Aorta (tissue), 5 donors: ENCODE data around the gene GALNT2. TPM values are rescaled to one million over a fixed set of nuclear protein-coding genes. Genes with fewer than 3 reads are reported as not detected.

Experiments
- ATAC-seq: fragments of 200-7000 bp; cut with Tn5 transposase; one replicate; pipeline ENCODE4 v1.9.1; 2022; ENCODE audit warnings: moderate library complexity; ENCODE audit not compliant: low FRiP score
- DNase-seq, 2 donors: peaks; one replicate each; pipeline ENCODE4 v3.0.0-alpha.2; 2020
- H3K27ac ChIP-seq, 2 donors: one replicate each; pipeline ENCODE4 v1.5.1; 2013; ENCODE audit warnings: low read length in 2 of 2, mild to moderate bottlenecking in 2 of 2, moderate library complexity in 2 of 2, control low read depth in 1 of 2, inconsistent platforms in 1 of 2, low read depth in 1 of 2
- H3K27me3 ChIP-seq, 2 donors: one replicate each; pipeline ENCODE4 v1.6.1; 2013; ENCODE audit warnings: control low read depth in 1 of 2, low read length in 1 of 2, mild to moderate bottlenecking in 1 of 2, moderate library complexity in 1 of 2; ENCODE audit not compliant: insufficient read depth in 2 of 2, control insufficient read depth in 1 of 2
- H3K36me3 ChIP-seq, 2 donors: one replicate each; pipeline ENCODE4 v1.6.1; 2013; ENCODE audit warnings: control low read depth in 1 of 2, low read length in 1 of 2, mild to moderate bottlenecking in 1 of 2; ENCODE audit not compliant: insufficient read depth in 2 of 2, control insufficient read depth in 1 of 2
- H3K4me1 ChIP-seq, 2 donors: one replicate each; pipeline ENCODE4 v1.6.1; 2013; ENCODE audit warnings: low read length in 2 of 2, control low read depth in 1 of 2, mild to moderate bottlenecking in 1 of 2, moderate library complexity in 1 of 2; ENCODE audit not compliant: insufficient read depth in 2 of 2, control insufficient read depth in 1 of 2
- H3K4me3 ChIP-seq, 2 donors: one replicate each; pipeline ENCODE4 v1.5.1; 2013; ENCODE audit warnings: low read length in 2 of 2, control low read depth in 1 of 2, mild to moderate bottlenecking in 1 of 2
- H3K9me3 ChIP-seq: one replicate; pipeline ENCODE4 v1.6.1; 2013; ENCODE audit warnings: mild to moderate bottlenecking, low read length; ENCODE audit not compliant: control insufficient read depth
- WGBS, 2 donors: extraction: QIAGEN DNeasy Blood & Tissue Kit; methylation state at CpG; one replicate each; pipeline ENCODE4 v1.1.7; 2013; 5-methylcytosine and 5-hydroxymethylcytosine counted together
- intact Hi-C, 2 donors: fragments of 100-400 bp; cut with DNase I; formaldehyde crosslinking; loops; one replicate each; pipeline versions ENCODE4 v1.14.2 to v1.15.0; 2022
- polyA plus RNA-seq, 2 donors: library from polyadenylated mRNA; stranded (reverse); fragments of 200-250 nt; gene quantifications; one replicate each; pipeline ENCODE4 v1.2.3, GENCODE V29; 2013
- total RNA-seq, 2 donors: library from RNA; stranded (reverse); fragmentation: NEBNext Ultra II Directional; extraction: Animal tissue kit (Norgen Biotek cat#: 25700); gene quantifications; one replicate each; pipeline ENCODE4 v1.2.1, GENCODE V29; 2021
- donor health status: healthy with polysubstance abuse.
- donor health status: Bipolar disorder and iron deficiency.
- donor health status: DM: no; HTN: no; CAD: no.
- donor health status: DM: no; HTN: no; CAD: no.
- donor health status: DM: yes; HTN: yes; CAD: no.

The GALNT2 gene
- total and polyA plus RNA-seq, 4 donors: 29.1 to 116 (median 105) TPM

DNA sequence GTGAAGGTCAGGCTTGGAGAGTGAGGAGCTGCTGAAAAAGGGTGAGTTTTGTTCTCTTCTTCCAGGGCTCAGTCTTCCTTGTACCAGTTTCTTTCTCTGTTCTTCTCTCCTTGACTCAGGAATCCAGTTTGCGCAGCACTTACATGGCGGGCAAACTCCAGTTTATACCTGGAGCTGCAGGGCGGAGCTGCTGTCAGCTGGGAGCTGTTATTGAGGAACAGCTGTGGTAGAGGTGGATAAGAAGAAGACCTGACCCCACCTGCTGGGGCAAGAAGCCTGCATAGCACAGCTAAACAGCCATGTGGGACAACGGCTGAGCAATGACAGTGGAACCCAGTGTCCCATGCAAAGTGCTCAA is 46.2 kb downstream of the GALNT2 start:
- H3K27ac ChIP-seq: peak overlapping the region in 1 of 2 donors; percentile 66
- H3K4me1 ChIP-seq: peaks cover 0 to 4% of the 10 kb centered on the region in 2 donors
- H3K27me3 ChIP-seq: no peaks in the 10 kb centered on the region
- intact Hi-C loops: no loop called here
- DNase-seq (no peak), ATAC-seq (no peak)
- H3K9me3 ChIP-seq: no peaks in the 10 kb centered on the region
- H3K36me3 ChIP-seq: peaks cover 0 to 1% of the 10 kb centered on the region in 2 donors
- H3K4me3 ChIP-seq: no peak overlapping the region
- 93 to 95% methylated on average over 4 of the region's 4 CpGs for WGBS, 2 donors

DNA sequence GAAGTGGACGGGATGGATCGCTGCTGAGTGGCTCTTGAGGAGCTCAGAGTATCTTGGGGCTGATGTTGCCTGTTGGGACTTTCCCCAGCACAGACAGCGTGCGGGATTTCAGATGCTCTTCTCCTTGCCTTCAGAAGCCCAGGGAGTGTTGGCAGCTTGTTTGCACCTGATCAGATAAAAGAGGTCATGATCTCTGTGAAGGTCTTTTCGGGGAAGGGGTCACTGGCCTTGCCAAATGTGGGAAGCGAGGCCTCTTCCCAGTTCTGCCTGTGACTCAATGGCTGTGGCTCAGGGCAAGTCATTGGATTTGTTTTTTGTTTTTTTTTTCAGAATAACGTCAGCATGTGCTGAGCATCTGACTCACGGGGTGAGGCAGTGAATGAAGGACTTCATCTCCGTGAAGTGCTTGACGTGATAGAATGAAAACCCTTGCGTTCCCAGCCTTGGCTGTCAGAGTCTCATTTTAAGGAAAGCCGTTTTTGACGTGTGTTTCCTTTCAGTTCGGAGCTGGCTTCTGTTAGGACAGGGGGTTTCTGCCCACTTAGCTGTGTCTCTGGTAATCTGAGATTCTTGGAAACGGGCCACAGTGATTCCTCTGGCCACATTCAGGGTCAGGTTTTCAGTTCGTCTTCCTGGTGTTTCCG is 46.7 kb downstream of the GALNT2 start:
- Histone ChIP-seq H3K4me3 (no peak overlapping the region), H3K27me3 (no peaks in the 10 kb centered on the region), H3K4me1 (peaks cover 0 to 4% of the 10 kb centered on the region in 2 donors), H3K9me3 (no peaks in the 10 kb centered on the region), H3K27ac (peak overlapping the region in 1 of 2 donors; percentile 66), H3K36me3 (peaks cover 0 to 1% of the 10 kb centered on the region in 2 donors)
- DNase-seq: peak in 1 of 2 donors; percentile 64
- intact Hi-C loops: no loop called here
- peak; percentile 78 for ATAC-seq
- WGBS, 2 donors: 28 to 33% methylated on average over 17 of the region's 17 CpGs

DNA sequence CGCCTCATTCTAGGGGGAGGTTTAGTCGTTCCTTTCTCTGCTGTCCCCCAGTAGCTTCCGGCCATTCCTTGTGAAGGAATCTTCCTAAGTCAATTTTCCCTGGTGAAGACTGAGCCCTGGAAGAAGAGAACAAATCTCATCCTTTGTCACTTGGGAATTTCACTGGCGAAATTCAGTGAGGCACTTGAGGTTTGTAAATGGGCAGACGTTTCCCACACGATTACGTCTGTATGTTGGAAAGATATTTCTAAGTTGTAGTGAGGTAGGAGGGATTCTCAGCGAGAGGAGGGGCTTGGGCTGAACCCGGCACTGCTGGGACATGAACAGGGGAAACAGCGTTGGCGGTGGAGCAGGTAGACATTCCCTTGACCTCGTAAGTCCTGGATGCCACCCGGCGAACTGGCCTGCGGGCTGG is 47.2 kb downstream of the GALNT2 start:
- no peak for DNase-seq
- no peaks in the 10 kb centered on the region for H3K9me3 ChIP-seq
- intact Hi-C loops: no loop called here
- peaks cover 0 to 1% of the 10 kb centered on the region in 2 donors for H3K36me3 ChIP-seq
- no peak for ATAC-seq
- 64 to 71% methylated on average over 15 of the region's 15 CpGs for WGBS, 2 donors
- peak overlapping the region in 1 of 2 donors; percentile 59 for H3K27ac ChIP-seq
- H3K4me3 ChIP-seq: no peak overlapping the region
- H3K4me1 ChIP-seq: peaks cover 0 to 4% of the 10 kb centered on the region in 2 donors
- H3K27me3 ChIP-seq: no peaks in the 10 kb centered on the region

DNA sequence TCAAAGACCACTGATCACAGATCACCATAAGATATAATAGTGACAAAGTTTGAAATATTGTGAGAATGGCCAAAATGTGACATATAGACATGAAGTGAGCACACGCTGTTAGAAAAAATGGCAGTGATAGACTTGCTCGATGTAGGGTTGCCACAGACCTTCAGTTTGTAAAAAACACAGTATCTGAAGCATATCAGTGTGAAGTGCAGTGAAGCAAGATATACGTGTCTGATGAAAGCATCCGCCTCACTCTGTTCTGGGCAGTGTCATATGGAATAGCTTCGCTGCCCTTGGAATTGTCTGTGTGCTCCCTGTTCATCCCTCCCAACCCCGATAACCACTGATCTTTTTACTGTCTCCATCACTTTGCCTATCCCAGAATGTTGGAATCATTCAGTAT is 50.7 kb downstream of the GALNT2 start:
- ATAC-seq: no peak
- WGBS, 2 donors: 95 to 96% methylated on average over 6 of the region's 6 CpGs
- H3K4me1 ChIP-seq: peaks cover 0 to 4% of the 10 kb centered on the region in 2 donors

DNA sequence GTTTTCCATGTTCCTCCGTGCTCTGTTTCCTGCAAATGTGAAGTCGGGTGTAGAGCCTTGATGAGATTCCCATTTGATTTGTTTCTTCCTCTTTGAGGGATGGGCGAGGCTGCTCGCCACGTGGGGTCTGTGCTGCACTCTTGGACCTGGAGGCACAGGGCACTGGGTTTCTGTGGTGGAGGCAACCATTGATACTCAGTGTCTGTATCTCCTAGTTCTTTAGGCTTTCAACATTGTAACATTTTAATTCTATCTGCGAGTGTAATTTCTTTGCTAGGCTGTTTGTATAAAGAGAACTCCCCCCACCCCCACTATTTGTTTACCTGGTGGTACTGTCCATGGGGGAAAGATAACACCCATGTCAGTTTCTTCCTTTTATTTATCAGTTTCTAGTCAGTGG is 52.3 kb downstream of the GALNT2 start:
- peaks cover 0 to 8% of the 10 kb centered on the region in 2 donors for H3K4me1 ChIP-seq
- DNase-seq (no peak), ATAC-seq (no peak)
- H3K27me3 ChIP-seq: no peaks in the 10 kb centered on the region
- H3K27ac ChIP-seq: no peak overlapping the region
- no peaks in the 10 kb centered on the region for H3K9me3 ChIP-seq
- H3K4me3 ChIP-seq: no peak overlapping the region
- no peaks in the 10 kb centered on the region for H3K36me3 ChIP-seq
- intact Hi-C loops: no loop called here
- WGBS, 2 donors: 91% methylated on average over 6 of the region's 6 CpGs

More for the DNA sequence above, 50.7 kb downstream of the GALNT2 start:
- Histone ChIP-seq H3K27ac (no peak overlapping the region), H3K9me3 (no peaks in the 10 kb centered on the region), H3K27me3 (no peaks in the 10 kb centered on the region), H3K36me3 (no peaks in the 10 kb centered on the region), H3K4me3 (no peak overlapping the region)
- DNase-seq: no peak
- intact Hi-C loops: no loop called here

DNA sequence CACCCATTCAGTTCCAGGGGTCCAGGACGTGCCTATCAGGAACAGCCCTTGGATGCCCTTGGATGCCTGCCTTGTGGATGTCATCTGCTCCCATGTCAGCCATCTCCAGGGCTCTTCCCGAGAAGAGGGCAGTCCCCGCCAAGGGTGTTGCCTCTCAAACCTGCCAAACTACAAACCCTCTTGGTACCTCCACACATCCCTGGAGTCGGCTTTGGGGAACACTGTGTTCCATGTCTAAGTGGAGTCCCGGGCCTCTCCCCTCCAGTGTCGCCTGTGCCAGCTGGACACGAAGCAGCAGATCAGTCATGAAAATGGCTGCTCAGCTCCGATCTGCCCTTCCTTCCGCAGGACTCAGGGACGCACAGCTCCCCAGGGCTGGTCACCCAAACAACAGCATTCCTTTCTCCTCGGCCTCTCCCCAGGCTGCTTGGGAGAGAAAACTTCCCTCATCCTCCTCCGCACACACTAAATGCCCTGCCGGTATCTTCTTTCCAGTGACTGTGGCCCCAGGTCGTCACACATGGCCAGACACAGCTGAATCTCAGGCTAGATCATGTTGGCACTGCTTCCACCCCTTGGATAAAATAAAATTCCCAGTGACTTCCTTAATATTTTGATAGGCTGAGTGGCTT is 53.4 kb downstream of the GALNT2 start:
- no peaks in the 10 kb centered on the region for H3K36me3 ChIP-seq
- no peak overlapping the region for H3K4me3 ChIP-seq
- H3K27ac ChIP-seq: no peak overlapping the region
- DNase-seq (peak in 1 of 2 donors; percentile 77), ATAC-seq (peak; percentile 50)
- 55 to 63% methylated on average over 14 of the region's 14 CpGs for WGBS, 2 donors
- H3K9me3 ChIP-seq: no peaks in the 10 kb centered on the region
- H3K27me3 ChIP-seq: no peaks in the 10 kb centered on the region
- intact Hi-C loops: no loop called here
- H3K4me1 ChIP-seq: peaks cover 3 to 11% of the 10 kb centered on the region in 2 donors

DNA sequence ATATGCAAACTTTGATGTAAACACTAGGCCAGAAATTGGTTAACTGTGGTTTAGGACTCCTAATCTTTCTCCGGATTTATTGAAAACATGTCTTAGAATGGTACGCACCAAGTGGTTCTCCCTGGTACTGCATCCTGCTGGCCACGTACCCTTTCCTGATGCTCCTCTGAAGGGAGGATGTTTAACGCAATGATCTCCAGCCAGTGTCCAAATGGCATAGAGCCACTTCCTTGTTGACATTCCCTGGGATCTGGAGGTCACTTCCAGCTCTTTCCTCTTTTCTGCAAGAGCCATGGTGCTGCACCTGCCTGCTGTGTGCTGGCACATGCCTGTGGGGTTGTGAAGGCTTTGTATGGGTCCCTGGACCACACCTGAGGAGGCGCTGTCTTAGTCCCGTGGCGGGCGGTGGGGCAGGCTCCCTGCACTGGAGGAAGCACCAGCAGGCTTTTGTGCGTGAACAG is 53.9 kb downstream of the GALNT2 start:
- peaks cover 3 to 11% of the 10 kb centered on the region in 2 donors for H3K4me1 ChIP-seq
- no peaks in the 10 kb centered on the region for H3K36me3 ChIP-seq
- intact Hi-C loops: no loop called here
- ATAC-seq (no peak), DNase-seq (no peak)
- no peaks in the 10 kb centered on the region for H3K27me3 ChIP-seq
- WGBS, 2 donors: 75 to 78% methylated on average over 9 of the region's 9 CpGs
- H3K4me3 ChIP-seq: no peak overlapping the region
- no peak overlapping the region for H3K27ac ChIP-seq
- no peaks in the 10 kb centered on the region for H3K9me3 ChIP-seq

DNA sequence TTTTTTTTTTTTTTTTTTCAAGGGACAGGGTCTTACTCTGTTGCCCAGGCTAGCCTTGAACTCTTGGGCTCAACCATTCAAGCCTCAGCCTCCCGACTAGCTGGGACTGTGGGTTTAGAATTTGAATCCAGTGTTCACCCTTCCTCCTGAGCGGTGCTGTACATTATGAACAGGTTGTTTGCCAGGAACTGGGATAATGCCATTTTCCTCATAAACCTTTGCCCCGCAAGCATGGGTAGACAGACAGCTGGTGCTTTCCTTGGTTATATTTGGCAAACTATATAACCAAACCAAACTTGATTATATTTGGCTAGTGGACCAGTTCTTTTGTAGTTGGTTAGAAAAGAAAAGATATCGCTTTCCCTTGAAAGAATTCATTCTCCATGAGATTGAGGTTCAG is 54.9 kb downstream of the GALNT2 start:
- Histone ChIP-seq H3K27me3 (no peaks in the 10 kb centered on the region), H3K4me3 (no peak overlapping the region), H3K27ac (no peak overlapping the region), H3K9me3 (no peaks in the 10 kb centered on the region), H3K36me3 (no peaks in the 10 kb centered on the region), H3K4me1 (peaks cover 3 to 9% of the 10 kb centered on the region in 2 donors)
- no peak for ATAC-seq
- 84 to 85% methylated on average over 4 of the region's 4 CpGs for WGBS, 2 donors
- DNase-seq: no peak
- intact Hi-C loops: no loop called here
